NCI-H526 treated with DMSO at 0.1 percent for 48 hours (cell line): ENCODE results near the gene SMIM5.

Experiments used
- DNase-seq: peaks from one replicate; lab custom pipeline; 2025; lab: John Stamatoyannopoulos, UW

SMIM5 gene

GRCh38 chr17:75666959-75667790 lies 33.9 kb downstream of the SMIM5 start, which contains the start of the genes RECQL5 and SAP30BP:
Gene RECQL5 (minus strand): TSS chr17:75667154. CDS start chr17:75666557, 597 bp downstream.
Gene SAP30BP (plus strand): TSS chr17:75667338. CDS start chr17:75667373, 35 bp downstream.
- DNase-seq = peak; percentile 96

GRCh38 chr17:75667825-75668224 lies 34.6 kb downstream of the SMIM5 start:
- no peak for DNase-seq

GRCh38 chr17:75668489-75668888 lies 35.3 kb downstream of the SMIM5 start:
- DNase-seq = no peak

GRCh38 chr17:75670868-75671267 lies 37.6 kb downstream of the SMIM5 start:
- no peak for DNase-seq

GRCh38 chr17:75672011-75672410 lies 38.8 kb downstream of the SMIM5 start:
- no peak for DNase-seq

- no peak for DNase-seq
Observed at GRCh38 chr17:75673487-75673886, 40.3 kb downstream of the SMIM5 start.

- DNase-seq = no peak
Observed at GRCh38 chr17:75676461-75676860, 43.2 kb downstream of the SMIM5 start.

- DNase-seq = no peak
Observed at GRCh38 chr17:75679706-75680211, 46.5 kb downstream of the SMIM5 start.

- DNase-seq = no peak
Observed at GRCh38 chr17:75680431-75680830, 47.2 kb downstream of the SMIM5 start.

- DNase-seq = no peak
Observed at GRCh38 chr17:75681289-75681688, 48.1 kb downstream of the SMIM5 start.

- DNase-seq = no peak
Observed at GRCh38 chr17:75683583-75683982, 50.3 kb downstream of the SMIM5 start.

GRCh38 chr17:75684249-75684648 lies 51.0 kb downstream of the SMIM5 start:
- DNase-seq = no peak

GRCh38 chr17:75684924-75685323 lies 51.7 kb downstream of the SMIM5 start:
- no peak for DNase-seq

GRCh38 chr17:75685499-75685898 lies 52.3 kb downstream of the SMIM5 start:
- DNase-seq = no peak

GRCh38 chr17:75688209-75688825 lies 55.1 kb downstream of the SMIM5 start:
- DNase-seq = no peak

GRCh38 chr17:75689441-75689873 lies 56.2 kb downstream of the SMIM5 start:
- no peak for DNase-seq
